HEK293T (cell line): ENCODE results near the gene MESP1.

Source experiments
- ARNT ChIP-seq: fragments of 450-650 bp; IDR thresholded peaks from 2 replicates; pipeline ENCODE4 v1.6.1; 2017; ENCODE audit warnings: mild to moderate bottlenecking
- BHLHE40 ChIP-seq: fragments of 450-650 bp; IDR thresholded peaks from 2 replicates; pipeline ENCODE4 v1.6.1; 2016; ENCODE audit warnings: mild to moderate bottlenecking, moderate library complexity, borderline replicate concordance
- FOXM1 ChIP-seq: fragments of 450-650 bp; IDR thresholded peaks from 2 replicates; pipeline ENCODE4 v1.6.1; 2017; ENCODE audit warnings: mild to moderate bottlenecking, borderline replicate concordance
- NFRKB ChIP-seq: fragments of 450-650 bp; IDR thresholded peaks from 2 replicates; pipeline ENCODE4 v1.6.1; 2016; ENCODE audit warnings: mild to moderate bottlenecking, moderate library complexity
- TARDBP ChIP-seq: fragments of 450-650 bp; IDR thresholded peaks from 2 replicates; pipeline ENCODE4 v1.6.1; 2016

GRCh38 chr15:89790661-89791060 lies 39.6 kb upstream of the MESP1 start:
- TF ChIP-seq BHLHE40 (no peak), ARNT (no peak), TARDBP (no peak), FOXM1 (no peak), NFRKB (no peak)
